Measurements from ENCODE around the gene KLF7.

KLF7 gene

GRCh38 chr2:207073412-207073800 is 92.3 kb downstream of the KLF7 start:
- H3K4me3 ChIP-seq (replicated peaks; ENCODE audit: insufficient read depth, low read length): no peak overlapping the region
- no peak for DNase-seq (ENCODE audit: low read depth in 1 of 2, low spot score in 1 of 2)
- no peak overlapping the region for H3K27ac ChIP-seq (replicated peaks)
- H3K27me3 ChIP-seq (ENCODE audit: insufficient read depth, poor library complexity, severe bottlenecking): no peaks in the 10 kb centered on the region
- TF ChIP-seq REST (IDR thresholded peaks at IDR 0.05; ENCODE audit: insufficient replicate concordance, low read depth) (no peak), CTCF (IDR thresholded peaks at IDR 0.05; ENCODE audit: insufficient read depth, low read length) (no peak), GABPA (IDR thresholded peaks at IDR 0.05; ENCODE audit: low read depth) (no peak), SPI1 (IDR thresholded peaks at IDR 0.05; ENCODE audit: borderline replicate concordance, low read depth) (no peak), POLR2AphosphoS5 (IDR thresholded peaks at IDR 0.05; ENCODE audit: low read depth) (no peak)

DNA sequence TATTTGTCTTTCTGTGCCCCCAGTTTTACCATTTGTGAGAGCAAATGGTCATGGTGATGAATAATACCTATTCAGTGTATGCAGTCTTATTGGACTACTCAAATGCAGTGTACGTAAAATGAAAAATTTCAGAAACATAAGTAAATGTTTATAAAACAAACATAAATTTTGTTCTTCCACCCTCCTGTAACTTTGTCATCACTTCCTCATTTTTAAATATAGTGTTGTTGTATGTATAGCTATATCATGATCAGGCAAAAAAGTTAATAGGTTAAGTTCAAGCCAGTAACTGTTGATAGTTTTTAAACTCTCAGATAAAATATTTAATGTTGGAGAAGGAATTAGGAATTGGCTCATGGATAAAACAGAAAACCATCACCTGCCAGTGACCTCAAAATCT is 93.2 kb downstream of the KLF7 start:
- no peaks in the 10 kb centered on the region for H3K27me3 ChIP-seq (ENCODE audit: insufficient read depth, poor library complexity, severe bottlenecking)
- TF ChIP-seq CTCF (IDR thresholded peaks at IDR 0.05; ENCODE audit: insufficient read depth, low read length) (no peak), SPI1 (IDR thresholded peaks at IDR 0.05; ENCODE audit: borderline replicate concordance, low read depth) (peak; percentile 93), REST (IDR thresholded peaks at IDR 0.05; ENCODE audit: insufficient replicate concordance, low read depth) (no peak), GABPA (IDR thresholded peaks at IDR 0.05; ENCODE audit: low read depth) (no peak)
- no peak overlapping the region for H3K27ac ChIP-seq (replicated peaks)
- H3K4me3 ChIP-seq (replicated peaks; ENCODE audit: insufficient read depth, low read length): no peak overlapping the region
- DNase-seq (ENCODE audit: low read depth in 1 of 2, low spot score in 1 of 2): no peak

- TF ChIP-seq REST (IDR thresholded peaks at IDR 0.05; ENCODE audit: insufficient replicate concordance, low read depth): no peak
- TF ChIP-seq POLR2AphosphoS5 (IDR thresholded peaks at IDR 0.05; ENCODE audit: low read depth): no peak
- no peak for TF ChIP-seq GABPA (IDR thresholded peaks at IDR 0.05; ENCODE audit: low read depth)
- no peak for TF ChIP-seq CTCF (IDR thresholded peaks at IDR 0.05; ENCODE audit: insufficient read depth, low read length)
- no peak for TF ChIP-seq SPI1 (IDR thresholded peaks at IDR 0.05; ENCODE audit: borderline replicate concordance, low read depth)
- Histone ChIP-seq H3K27me3 (ENCODE audit: insufficient read depth, poor library complexity, severe bottlenecking) (no peaks in the 10 kb centered on the region), H3K4me3 (replicated peaks; ENCODE audit: insufficient read depth, low read length) (no peak overlapping the region), H3K27ac (replicated peaks) (no peak overlapping the region)
- DNase-seq (ENCODE audit: low read depth in 1 of 2, low spot score in 1 of 2): no peak
These were observed 93.9 kb downstream of the KLF7 start for GRCh38 chr2:207071820-207072219.
